ENCODE data around the gene SEL1L3. TPM values are rescaled to one million over a fixed set of nuclear protein-coding genes. Genes with fewer than 3 reads are reported as not detected.

Gene SEL1L3
- total and polyA plus RNA-seq, 8 donors: 4.1 to 173 (median 53.6) TPM

- H3K4me1 ChIP-seq: peaks cover 0 to 11% (median 6%) of the 10 kb centered on the region in 4 donors
- no peaks in the 10 kb centered on the region for H3K36me3 ChIP-seq
- H3K27ac ChIP-seq: no peak overlapping the region
- TF ChIP-seq EP300 (IDR thresholded peaks at IDR 0.05): no peak
- TF ChIP-seq POLR2AphosphoS5 (IDR thresholded peaks at IDR 0.05): no peak
- no peak for TF ChIP-seq POLR2A (IDR thresholded peaks at IDR 0.05)
- TF ChIP-seq, protein P1, sequence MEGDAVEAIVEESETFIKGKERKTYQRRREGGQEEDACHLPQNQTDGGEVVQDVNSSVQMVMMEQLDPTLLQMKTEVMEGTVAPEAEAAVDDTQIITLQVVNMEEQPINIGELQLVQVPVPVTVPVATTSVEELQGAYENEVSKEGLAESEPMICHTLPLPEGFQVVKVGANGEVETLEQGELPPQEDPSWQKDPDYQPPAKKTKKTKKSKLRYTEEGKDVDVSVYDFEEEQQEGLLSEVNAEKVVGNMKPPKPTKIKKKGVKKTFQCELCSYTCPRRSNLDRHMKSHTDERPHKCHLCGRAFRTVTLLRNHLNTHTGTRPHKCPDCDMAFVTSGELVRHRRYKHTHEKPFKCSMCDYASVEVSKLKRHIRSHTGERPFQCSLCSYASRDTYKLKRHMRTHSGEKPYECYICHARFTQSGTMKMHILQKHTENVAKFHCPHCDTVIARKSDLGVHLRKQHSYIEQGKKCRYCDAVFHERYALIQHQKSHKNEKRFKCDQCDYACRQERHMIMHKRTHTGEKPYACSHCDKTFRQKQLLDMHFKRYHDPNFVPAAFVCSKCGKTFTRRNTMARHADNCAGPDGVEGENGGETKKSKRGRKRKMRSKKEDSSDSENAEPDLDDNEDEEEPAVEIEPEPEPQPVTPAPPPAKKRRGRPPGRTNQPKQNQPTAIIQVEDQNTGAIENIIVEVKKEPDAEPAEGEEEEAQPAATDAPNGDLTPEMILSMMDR (IDR thresholded peaks at IDR 0.05): no peak
- H3K27me3 ChIP-seq: no peaks in the 10 kb centered on the region
- intact Hi-C loops (cut with DNase I; ENCODE audit: low total_unique reads): no loop called here
- H3K4me3 ChIP-seq: no peak overlapping the region
- DNase-seq: no peak
- H3K9me3 ChIP-seq: no peaks in the 10 kb centered on the region
- WGBS, 5 donors: 87 to 92% (median 90%) methylated on average over 1 of the region's 1 CpG
These were observed 37.5 kb upstream of the SEL1L3 start for GRCh38 chr4:25900310-25900709.

DNA sequence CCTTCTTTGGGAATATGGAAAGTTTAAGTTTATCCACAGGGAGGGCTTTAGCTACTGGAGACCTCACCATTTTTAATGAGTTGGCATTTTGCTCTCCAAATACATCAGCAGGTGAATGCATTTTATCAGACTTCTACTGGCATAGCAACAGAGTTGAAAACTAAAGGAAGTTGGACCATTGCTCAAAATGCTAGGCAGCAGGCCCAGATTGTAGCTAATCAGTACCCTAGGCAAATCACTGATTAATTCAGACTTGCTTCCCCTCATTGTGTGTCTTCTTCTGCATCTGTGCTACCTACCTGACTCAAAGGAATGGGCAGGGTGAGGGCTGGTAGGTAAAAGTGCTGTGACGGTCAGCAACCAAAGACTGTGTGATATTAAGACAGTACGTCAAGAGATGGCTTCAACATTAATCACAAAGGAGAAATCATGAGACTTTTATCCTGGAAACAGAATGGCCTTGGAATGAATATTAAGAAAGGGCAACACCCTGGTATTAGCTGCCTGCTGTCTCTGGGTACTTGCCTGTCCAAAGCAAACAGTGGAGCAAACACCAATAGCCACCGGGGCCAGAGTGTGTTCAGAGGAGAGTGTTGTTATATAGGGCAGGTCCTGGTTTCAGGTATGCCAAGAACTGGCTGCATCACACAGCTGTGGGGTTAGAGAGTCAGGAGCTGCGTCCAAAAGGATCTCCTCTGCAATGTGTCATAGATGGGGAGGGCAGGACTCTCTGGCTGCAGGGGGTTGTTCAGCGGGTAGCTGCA is 34.2 kb upstream of the SEL1L3 start:
- no peak overlapping the region for H3K4me3 ChIP-seq
- peak in 1 of 2 donors; percentile 74 for DNase-seq
- peaks cover 0 to 11% (median 6%) of the 10 kb centered on the region in 4 donors for H3K4me1 ChIP-seq
- no peaks in the 10 kb centered on the region for H3K9me3 ChIP-seq
- no peak for TF ChIP-seq POLR2A (IDR thresholded peaks at IDR 0.05)
- no peak for TF ChIP-seq POLR2AphosphoS5 (IDR thresholded peaks at IDR 0.05)
- no peak for TF ChIP-seq EP300 (IDR thresholded peaks at IDR 0.05)
- TF ChIP-seq, protein P1 (IDR thresholded peaks at IDR 0.05): no peak
- H3K36me3 ChIP-seq: no peaks in the 10 kb centered on the region
- 32 to 61% (median 48%) methylated on average over 5 of the region's 5 CpGs for WGBS, 5 donors
- H3K27me3 ChIP-seq: no peaks in the 10 kb centered on the region
- intact Hi-C loops (cut with DNase I; ENCODE audit: low total_unique reads): no loop called here
- peak overlapping the region in 4 of 5 donors; percentile 37 to 55 (median 42) for H3K27ac ChIP-seq

GRCh38 chr4:25892796-25893195 is 30.0 kb upstream of the SEL1L3 start:
- Histone ChIP-seq H3K27me3 (no peaks in the 10 kb centered on the region), H3K9me3 (no peaks in the 10 kb centered on the region), H3K4me3 (no peak overlapping the region), H3K4me1 (peaks cover 0 to 11% (median 6%) of the 10 kb centered on the region in 4 donors), H3K27ac (no peak overlapping the region), H3K36me3 (no peaks in the 10 kb centered on the region)
- WGBS, 5 donors: 73 to 87% (median 79%) methylated on average over 6 of the region's 6 CpGs
- peak in 1 of 2 donors; percentile 56 for DNase-seq
- intact Hi-C loops (cut with DNase I; ENCODE audit: low total_unique reads): no loop called here
- TF ChIP-seq EP300 (IDR thresholded peaks at IDR 0.05) (no peak), POLR2AphosphoS5 (IDR thresholded peaks at IDR 0.05) (no peak), POLR2A (IDR thresholded peaks at IDR 0.05) (no peak)
- TF ChIP-seq, protein P1 (IDR thresholded peaks at IDR 0.05): no peak

GRCh38 chr4:25890571-25891485 is 28.0 kb upstream of the SEL1L3 start:
- Histone ChIP-seq H3K9me3 (no peaks in the 10 kb centered on the region), H3K4me1 (no peaks in the 10 kb centered on the region), H3K4me3 (no peak overlapping the region), H3K36me3 (no peaks in the 10 kb centered on the region), H3K27ac (no peak overlapping the region), H3K27me3 (no peaks in the 10 kb centered on the region)
- intact Hi-C loops (cut with DNase I; ENCODE audit: low total_unique reads): no loop called here
- WGBS, 5 donors: 76 to 80% (median 79%) methylated on average over 11 of the region's 11 CpGs
- DNase-seq: no peak
- TF ChIP-seq EP300 (IDR thresholded peaks at IDR 0.05) (no peak), POLR2A (IDR thresholded peaks at IDR 0.05) (no peak), POLR2AphosphoS5 (IDR thresholded peaks at IDR 0.05) (no peak)
- TF ChIP-seq, protein P1 (IDR thresholded peaks at IDR 0.05): no peak

Data from stomach (tissue), 9 donors.